SU-DHL-6 (cell line): ENCODE measurements around the gene CYP4V2.
A peak's percentile ranks its signal among the peaks of the same experiment; 100 is the strongest.

Experiments
- H2AFZ ChIP-seq: fragments of 200-600 bp; sonication (generic); 2 replicates; pipeline ENCODE4 v1.6.1; 2014; ENCODE audit warnings: low read depth, mild to moderate bottlenecking, moderate library complexity, mixed read lengths, antibody characterized with exemption, low read length; ENCODE audit not compliant: severe bottlenecking
- H3F3A ChIP-seq: fragments of 200-600 bp; shearing (Covaris generic); 2 replicates; pipeline ENCODE4 v1.6.0; 2016; ENCODE audit warnings: antibody characterized with exemption, mild to moderate bottlenecking; ENCODE audit not compliant: insufficient read depth
- H3K27ac ChIP-seq: fragments of 200-600 bp; sonication (generic); 2 replicates; pipeline ENCODE4 v1.5.1; 2016; ENCODE audit warnings: low read depth, mild to moderate bottlenecking, low read length, moderate library complexity, mixed read lengths
- H3K27me3 ChIP-seq: fragments of 200-600 bp; sonication (generic), shearing (Covaris generic); 2 replicates; pipeline ENCODE4 v1.6.0; 2014; ENCODE audit warnings: mild to moderate bottlenecking, low read length
- H3K36me3 ChIP-seq: fragments of 200-600 bp; sonication (generic); 2 replicates; pipeline ENCODE4 v1.6.1; 2014; ENCODE audit warnings: mild to moderate bottlenecking, low read length, mixed read lengths
- H3K4me2 ChIP-seq: fragments of 300-600, 200-600 bp; shearing (Covaris generic), sonication (generic); 2 replicates; pipeline ENCODE4 v1.6.0; 2014; ENCODE audit warnings: low read length, low read depth, mild to moderate bottlenecking; ENCODE audit not compliant: poor library complexity, severe bottlenecking
- H3K4me3 ChIP-seq: fragments of 200-600 bp; sonication (generic); 2 replicates; pipeline ENCODE4 v1.5.1; 2014; ENCODE audit warnings: antibody characterized with exemption, low read length, mild to moderate bottlenecking, mixed read lengths; ENCODE audit not compliant: insufficient read depth, poor library complexity, severe bottlenecking
- H3K79me2 ChIP-seq: fragments of 200-600 bp; sonication (generic); 2 replicates; pipeline ENCODE4 v1.6.1; 2014; ENCODE audit warnings: mild to moderate bottlenecking, low read length, moderate library complexity; ENCODE audit not compliant: insufficient read depth
- H3K9ac ChIP-seq: fragments of 200-600 bp; sonication (generic); 2 replicates; pipeline ENCODE4 v1.7.0; 2014; ENCODE audit warnings: mild to moderate bottlenecking, low read length
- H3K9me2 ChIP-seq: fragments of 200-600 bp; sonication (generic); replicated peaks from 2 replicates; pipeline ENCODE4 v1.6.1; 2014; ENCODE audit warnings: low read length; ENCODE audit not compliant: insufficient read depth
- H3K9me3 ChIP-seq: fragments of 200-600 bp; sonication (generic); 2 replicates; pipeline ENCODE4 v1.6.1; 2014; ENCODE audit warnings: low read length, mixed read lengths; ENCODE audit not compliant: insufficient read depth
- H4K20me1 ChIP-seq: fragments of 200-600 bp; sonication (generic); 2 replicates; pipeline ENCODE4 v1.6.1; 2014; ENCODE audit warnings: low read depth, mild to moderate bottlenecking, antibody characterized with exemption, low read length, moderate library complexity, mixed read lengths
- EZH2phosphoT487 ChIP-seq: fragments of 200-600 bp; sonication (generic), shearing (Covaris generic); conservative IDR thresholded peaks from 2 replicates; pipeline ENCODE4 v1.6.1; 2018; ENCODE audit warnings: mild to moderate bottlenecking, antibody characterized with exemption, low read length, moderate library complexity, mixed read lengths
- TF ChIP-seq, protein P1 (sequence below): fragments of 200-600 bp; sonication (generic); IDR thresholded peaks from one replicate; pipeline ENCODE4 v1.5.1; 2017; ENCODE audit warnings: antibody characterized with exemption, mild to moderate bottlenecking, low read length, moderate library complexity; ENCODE audit not compliant: insufficient read depth, poor library complexity, severe bottlenecking

Gene CYP4V2

DNA sequence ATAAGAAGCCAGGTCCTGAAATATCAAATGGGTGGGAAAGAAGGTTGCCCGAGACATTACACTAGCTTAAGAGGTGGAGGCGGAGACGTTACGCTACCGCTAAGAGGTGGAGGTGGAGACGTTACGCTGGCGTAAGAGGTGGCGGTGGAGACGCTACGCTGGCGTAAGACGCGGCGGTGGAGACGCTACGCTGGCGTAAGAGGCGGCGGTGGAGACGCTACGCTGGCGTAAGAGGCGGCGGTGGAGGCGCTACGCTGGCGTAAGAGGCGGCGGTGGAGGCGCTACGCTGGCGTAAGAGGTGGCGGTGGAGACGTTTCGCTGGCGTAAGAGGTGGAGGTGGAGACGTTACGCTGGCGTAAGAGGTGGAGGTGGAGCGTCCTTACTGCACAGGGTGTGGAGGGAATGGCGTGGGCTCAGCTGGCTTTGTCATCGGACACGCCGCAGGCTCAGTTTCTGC, 12.8 kb downstream of the CYP4V2 start:
- Histone ChIP-seq H3K4me2 (peak overlapping the region; percentile 43), H3K9ac (peak overlapping the region; percentile 24), H3K4me3 (peak overlapping the region; percentile 27), H3K79me2 (no peaks in the 10 kb centered on the region), H3K36me3 (no peaks in the 10 kb centered on the region), H2AFZ (peak overlapping the region; percentile 32), H4K20me1 (no peaks in the 10 kb centered on the region), H3F3A (peaks cover 8% of the 10 kb centered on the region; the same call in 1 of the 2 replicates), H3K9me2 (no peaks in the 10 kb centered on the region), H3K27me3 (no peaks in the 10 kb centered on the region), H3K27ac (peak overlapping the region; percentile 51), H3K9me3 (no peaks in the 10 kb centered on the region)
- TF ChIP-seq EZH2phosphoT487: no peak
- TF ChIP-seq, protein P1, sequence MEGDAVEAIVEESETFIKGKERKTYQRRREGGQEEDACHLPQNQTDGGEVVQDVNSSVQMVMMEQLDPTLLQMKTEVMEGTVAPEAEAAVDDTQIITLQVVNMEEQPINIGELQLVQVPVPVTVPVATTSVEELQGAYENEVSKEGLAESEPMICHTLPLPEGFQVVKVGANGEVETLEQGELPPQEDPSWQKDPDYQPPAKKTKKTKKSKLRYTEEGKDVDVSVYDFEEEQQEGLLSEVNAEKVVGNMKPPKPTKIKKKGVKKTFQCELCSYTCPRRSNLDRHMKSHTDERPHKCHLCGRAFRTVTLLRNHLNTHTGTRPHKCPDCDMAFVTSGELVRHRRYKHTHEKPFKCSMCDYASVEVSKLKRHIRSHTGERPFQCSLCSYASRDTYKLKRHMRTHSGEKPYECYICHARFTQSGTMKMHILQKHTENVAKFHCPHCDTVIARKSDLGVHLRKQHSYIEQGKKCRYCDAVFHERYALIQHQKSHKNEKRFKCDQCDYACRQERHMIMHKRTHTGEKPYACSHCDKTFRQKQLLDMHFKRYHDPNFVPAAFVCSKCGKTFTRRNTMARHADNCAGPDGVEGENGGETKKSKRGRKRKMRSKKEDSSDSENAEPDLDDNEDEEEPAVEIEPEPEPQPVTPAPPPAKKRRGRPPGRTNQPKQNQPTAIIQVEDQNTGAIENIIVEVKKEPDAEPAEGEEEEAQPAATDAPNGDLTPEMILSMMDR: no peak

GRCh38 chr4:186204686-186205085, 13.3 kb downstream of the CYP4V2 start:
- peak overlapping the region; percentile 24 for H3K9ac ChIP-seq
- H4K20me1 ChIP-seq: no peaks in the 10 kb centered on the region
- TF ChIP-seq EZH2phosphoT487: no peak
- TF ChIP-seq, protein P1: no peak
- H3K27ac ChIP-seq: peak overlapping the region; percentile 30
- peaks cover 8% of the 10 kb centered on the region; the same call in 1 of the 2 replicates for H3F3A ChIP-seq
- H3K27me3 ChIP-seq: no peaks in the 10 kb centered on the region
- no peaks in the 10 kb centered on the region for H3K9me2 ChIP-seq
- no peaks in the 10 kb centered on the region for H3K79me2 ChIP-seq
- H3K36me3 ChIP-seq: no peaks in the 10 kb centered on the region
- H3K9me3 ChIP-seq: no peaks in the 10 kb centered on the region
- H3K4me2 ChIP-seq: peak overlapping the region; percentile 43
- H2AFZ ChIP-seq: no peak overlapping the region
- H3K4me3 ChIP-seq: peak overlapping the region; percentile 27

- H3F3A ChIP-seq: peaks cover 8% of the 10 kb centered on the region; the same call in 1 of the 2 replicates
- no peaks in the 10 kb centered on the region for H3K27me3 ChIP-seq
- no peak overlapping the region for H3K9ac ChIP-seq
- H2AFZ ChIP-seq: no peak overlapping the region
- no peak overlapping the region for H3K4me3 ChIP-seq
- no peak overlapping the region for H3K27ac ChIP-seq
- TF ChIP-seq, protein P1: no peak
- TF ChIP-seq EZH2phosphoT487: no peak
- no peaks in the 10 kb centered on the region for H3K79me2 ChIP-seq
- no peak overlapping the region for H3K4me2 ChIP-seq
- no peaks in the 10 kb centered on the region for H3K9me3 ChIP-seq
- no peaks in the 10 kb centered on the region for H3K36me3 ChIP-seq
- no peaks in the 10 kb centered on the region for H3K9me2 ChIP-seq
- H4K20me1 ChIP-seq: no peaks in the 10 kb centered on the region
Measured at GRCh38 chr4:186205156-186205555, 13.8 kb downstream of the CYP4V2 start.
